Neuronal stem cell (in vitro differentiated cells): ENCODE data around the gene ACTN3.

Experiments
- DNase-seq: peaks from one replicate; pipeline ENCODE4 v3.0.0-alpha.2; 2013; ENCODE audit warnings: low spot score
- H2AFZ ChIP-seq: one replicate; pipeline ENCODE4 v1.6.1; 2013; ENCODE audit warnings: mild to moderate bottlenecking, low read length, inconsistent platforms
- H2AK5ac ChIP-seq: 2 replicates; pipeline ENCODE4 v1.6.1; 2013; ENCODE audit warnings: low read depth, mild to moderate bottlenecking, inconsistent platforms, low read length, moderate library complexity, mixed read lengths
- H2BK120ac ChIP-seq: 2 replicates; pipeline ENCODE4 v1.6.1; 2013; ENCODE audit warnings: low read depth, mild to moderate bottlenecking, inconsistent platforms, low read length, moderate library complexity, mixed read lengths
- H2BK12ac ChIP-seq: one replicate; pipeline ENCODE4 v1.6.1; 2013; ENCODE audit warnings: low read length, inconsistent platforms
- H2BK15ac ChIP-seq: 2 replicates; pipeline ENCODE4 v1.6.1; 2013; ENCODE audit warnings: mild to moderate bottlenecking, low read length, inconsistent platforms, mixed read lengths
- H2BK5ac ChIP-seq: one replicate; pipeline ENCODE4 v1.6.1; 2013; ENCODE audit warnings: inconsistent platforms, mild to moderate bottlenecking, low read length, moderate library complexity
- H3K14ac ChIP-seq: one replicate; pipeline ENCODE4 v1.6.1; 2013; ENCODE audit warnings: low read length, inconsistent platforms
- H3K18ac ChIP-seq: 2 replicates; pipeline ENCODE4 v1.6.1; 2013; ENCODE audit warnings: low read length, inconsistent platforms
- H3K23ac ChIP-seq: 2 replicates; pipeline ENCODE4 v1.6.1; 2013; ENCODE audit warnings: low read depth, mild to moderate bottlenecking, mixed read lengths, low read length, inconsistent platforms; ENCODE audit not compliant: poor library complexity
- H3K27ac ChIP-seq: replicated peaks from 3 replicates; pipeline ENCODE4 v1.5.1; 2013; ENCODE audit warnings: low read length, inconsistent platforms
- H3K27me3 ChIP-seq, 3 experiments: 2 replicates each; pipeline ENCODE4 v1.6.1; 2013; ENCODE audit warnings: low read length in 3 of 3, mild to moderate bottlenecking in 2 of 3, inconsistent platforms in 1 of 3, low read depth in 1 of 3, mixed read lengths in 1 of 3, moderate library complexity in 1 of 3; ENCODE audit not compliant: control insufficient read depth in 3 of 3, insufficient read depth in 3 of 3
- H3K36me3 ChIP-seq, 2 donors: replicated peaks in 1 of 2; 2 replicates each; pipeline ENCODE4 v1.6.1; 2013; ENCODE audit warnings: low read length in 2 of 2; ENCODE audit not compliant: control insufficient read depth in 2 of 2, insufficient read depth in 2 of 2
- H3K4ac ChIP-seq: 2 replicates; pipeline ENCODE4 v1.6.1; 2013; ENCODE audit warnings: inconsistent platforms, mild to moderate bottlenecking, low read length, moderate library complexity
- H3K4me1 ChIP-seq, 2 donors: 1 replicate in 1 of 2; 2 replicates in 1 of 2; pipeline ENCODE4 v1.6.1; 2013; ENCODE audit warnings: low read length in 2 of 2, low read depth in 1 of 2; ENCODE audit not compliant: control insufficient read depth in 2 of 2, insufficient read depth in 1 of 2
- H3K4me2 ChIP-seq: one replicate; pipeline ENCODE4 v1.6.1; 2013; ENCODE audit warnings: mild to moderate bottlenecking, low read length, inconsistent platforms; ENCODE audit not compliant: insufficient read depth, poor library complexity, severe bottlenecking
- H3K4me3 ChIP-seq, 2 donors: 2 replicates each; pipeline ENCODE4 v1.5.1; 2013; ENCODE audit warnings: low read length in 2 of 2, mild to moderate bottlenecking in 2 of 2, inconsistent platforms in 1 of 2, moderate library complexity in 1 of 2
- H3K79me1 ChIP-seq: one replicate; pipeline ENCODE4 v1.6.1; 2013; ENCODE audit warnings: low read depth, mild to moderate bottlenecking, inconsistent platforms, low read length, moderate library complexity
- H3K9ac ChIP-seq: one replicate; pipeline ENCODE4 v1.6.1; 2013; ENCODE audit warnings: mild to moderate bottlenecking, low read depth, low read length, inconsistent platforms; ENCODE audit not compliant: poor library complexity
- H3K9me3 ChIP-seq, 2 donors: replicated peaks in 1 of 2; 2 replicates each; pipeline versions ENCODE3 to v1.6.1; 2013; ENCODE audit warnings: low read length in 2 of 2, mild to moderate bottlenecking in 2 of 2, inconsistent platforms in 1 of 2, low read depth in 1 of 2, mixed read lengths in 1 of 2, moderate library complexity in 1 of 2; ENCODE audit not compliant: control insufficient read depth in 2 of 2, insufficient read depth in 1 of 2
- H4K8ac ChIP-seq: one replicate; pipeline ENCODE4 v1.6.1; 2013; ENCODE audit warnings: low read depth, mild to moderate bottlenecking, inconsistent platforms, low read length, moderate library complexity
- H4K91ac ChIP-seq: one replicate; pipeline ENCODE4 v1.6.1; 2013; ENCODE audit warnings: low read length, low read depth, mild to moderate bottlenecking, inconsistent platforms; ENCODE audit not compliant: poor library complexity
- WGBS, 2 donors: extraction: QIAGEN DNeasy Blood & Tissue Kit; methylation state at CpG; one replicate each; pipeline ENCODE4 v1.1.7; 2013; ENCODE audit warnings: missing lambda C conversion rate in 2 of 2, mixed read lengths in 1 of 2; ENCODE audit not compliant: insufficient read length in 2 of 2, insufficient replicate concordance in 1 of 2; ENCODE audit errors: extremely low coverage in 2 of 2; 5-methylcytosine and 5-hydroxymethylcytosine counted together

The ACTN3 gene

DNA sequence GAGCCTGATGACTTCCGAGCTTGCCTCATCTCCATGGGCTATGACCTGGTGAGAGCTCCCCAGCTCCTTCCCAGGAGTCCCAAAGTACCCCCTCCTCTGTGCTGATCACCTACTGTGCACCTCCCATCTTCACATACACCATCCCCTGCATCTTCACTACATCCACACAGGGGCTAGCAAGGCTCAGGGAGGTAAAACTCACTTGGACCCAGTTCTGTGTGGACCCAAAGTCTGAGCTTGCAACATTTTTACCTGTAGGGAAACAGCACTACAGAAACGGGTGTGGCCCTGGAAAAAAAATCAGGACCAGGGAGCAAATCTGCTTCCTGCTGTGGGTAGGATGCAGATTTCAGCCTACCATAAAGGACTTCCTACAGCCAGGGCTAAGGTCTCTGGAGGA lies 15.6 kb downstream of the ACTN3 start:
- Histone ChIP-seq H3K4me1 (peaks cover 0 to 3% of the 10 kb centered on the region in 2 donors), H2BK120ac (no peak overlapping the region), H2AFZ (no peak overlapping the region), H2BK15ac (no peak overlapping the region), H3K79me1 (no peaks in the 10 kb centered on the region), H4K8ac (no peak overlapping the region), H3K9me3 (no peaks in the 10 kb centered on the region), H3K27me3 (peaks cover 0 to 6% (median 0%) of the 10 kb centered on the region in 3 experiments), H2BK12ac (no peak overlapping the region), H2BK5ac (no peak overlapping the region), H3K27ac (no peak overlapping the region), H3K18ac (no peak overlapping the region), H3K14ac (no peak overlapping the region), H3K23ac (peak overlapping the region; percentile 27), H2AK5ac (no peak overlapping the region), H3K9ac (no peak overlapping the region), H3K36me3 (peaks cover 0 to 4% of the 10 kb centered on the region in 2 donors), H3K4me3 (no peak overlapping the region), H4K91ac (no peak overlapping the region), H3K4me2 (no peak overlapping the region), H3K4ac (no peak overlapping the region)
- no CpG with 5 or more reads among the region's 2 CpGs for WGBS, 2 donors
- DNase-seq = no peak

DNA sequence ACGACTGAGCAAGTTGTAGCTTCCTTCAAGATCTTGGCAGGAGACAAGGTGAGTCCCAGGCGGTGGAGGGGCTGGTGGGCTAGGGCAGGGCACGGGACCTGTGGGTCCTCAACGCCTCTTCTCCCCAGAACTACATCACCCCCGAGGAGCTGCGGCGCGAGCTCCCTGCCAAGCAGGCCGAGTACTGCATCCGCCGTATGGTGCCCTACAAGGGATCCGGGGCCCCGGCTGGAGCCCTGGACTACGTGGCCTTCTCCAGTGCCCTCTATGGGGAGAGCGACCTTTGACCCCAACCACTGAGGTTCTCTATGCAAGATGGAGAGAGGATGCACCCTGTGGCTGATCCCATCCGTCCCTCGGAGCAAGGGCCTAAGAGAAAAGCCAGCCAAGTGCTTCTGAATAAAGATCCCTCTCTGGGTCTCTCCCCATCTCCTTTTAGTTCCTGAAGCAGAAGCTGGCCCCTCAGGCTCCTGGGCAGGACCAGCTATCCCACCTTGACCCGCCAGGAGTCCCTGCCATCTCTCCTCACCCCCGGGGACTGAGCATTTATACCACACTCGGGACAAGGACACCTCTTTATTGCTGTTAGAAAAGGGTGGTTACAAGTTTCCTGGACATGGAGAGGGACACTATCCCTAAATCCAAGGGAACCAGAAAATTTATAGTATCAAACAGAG lies 16.3 kb downstream of the ACTN3 start:
- WGBS, 2 donors = no CpG with 5 or more reads among the region's 20 CpGs

DNA sequence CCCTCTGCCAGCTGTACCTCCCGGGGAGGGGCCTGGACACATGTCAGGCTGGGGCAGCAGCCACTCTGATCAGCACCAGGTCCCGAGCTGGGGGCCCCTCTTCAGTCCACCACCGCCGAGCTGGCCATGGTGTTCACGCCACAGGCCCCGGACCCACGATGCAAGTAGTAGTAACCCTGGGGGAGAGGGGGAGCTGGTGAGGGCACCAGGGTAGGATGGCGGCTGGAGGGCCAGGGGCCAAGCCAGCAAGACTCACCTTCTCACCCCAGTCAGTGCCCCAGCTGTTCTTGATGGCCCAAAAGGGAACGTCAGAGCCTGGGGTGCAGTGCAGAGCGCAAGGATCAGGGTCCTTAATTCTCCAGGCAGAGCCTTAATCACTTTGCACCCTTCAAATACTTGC lies 17.1 kb downstream of the ACTN3 start:
- no peak overlapping the region for H4K8ac ChIP-seq

More for the DNA sequence above, 16.3 kb downstream of the ACTN3 start:
- no peak overlapping the region for H2BK5ac ChIP-seq
- no peak overlapping the region for H3K4me2 ChIP-seq
- peaks cover 0 to 4% of the 10 kb centered on the region in 2 donors for H3K36me3 ChIP-seq
- H3K23ac ChIP-seq = no peak overlapping the region
- H4K91ac ChIP-seq = no peak overlapping the region
- no peak overlapping the region for H3K9ac ChIP-seq
- H2BK120ac ChIP-seq = no peak overlapping the region
- DNase-seq = no peak
- no peak overlapping the region for H2AFZ ChIP-seq
- no peaks in the 10 kb centered on the region for H3K79me1 ChIP-seq
- H3K4me3 ChIP-seq = no peak overlapping the region
- H2BK15ac ChIP-seq = no peak overlapping the region
- H3K27ac ChIP-seq = no peak overlapping the region
- H2BK12ac ChIP-seq = no peak overlapping the region
- H3K4ac ChIP-seq = no peak overlapping the region
- H3K18ac ChIP-seq = no peak overlapping the region
- H4K8ac ChIP-seq = no peak overlapping the region
- H3K27me3 ChIP-seq = peaks cover 0 to 6% (median 0%) of the 10 kb centered on the region in 3 experiments
- no peak overlapping the region for H3K14ac ChIP-seq
- H3K9me3 ChIP-seq = no peaks in the 10 kb centered on the region
- no peak overlapping the region for H2AK5ac ChIP-seq
- H3K4me1 ChIP-seq = peaks cover 0 to 3% of the 10 kb centered on the region in 2 donors

DNA sequence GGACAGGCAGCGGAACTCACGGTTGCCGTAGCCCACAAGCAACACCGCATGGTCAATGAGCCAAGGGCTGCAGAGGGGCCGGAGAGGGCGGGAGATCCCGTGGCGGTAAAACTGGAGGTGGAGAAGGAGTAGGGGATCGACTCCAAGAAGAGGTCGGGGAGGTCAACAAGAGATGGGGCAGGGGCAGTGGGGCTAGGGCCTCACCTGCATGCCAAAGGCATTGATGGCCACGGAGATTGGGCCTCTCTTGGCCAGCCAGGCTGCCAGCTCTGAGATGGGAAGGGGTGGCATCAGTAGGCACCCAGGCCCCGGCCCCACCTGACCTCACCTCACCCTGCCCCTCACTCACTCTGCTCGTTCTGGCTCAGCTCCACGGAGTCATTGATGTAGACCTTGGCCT lies 17.8 kb downstream of the ACTN3 start:
- Histone ChIP-seq H3K27me3 (peaks cover 0 to 6% (median 0%) of the 10 kb centered on the region in 3 experiments), H3K4ac (peak overlapping the region; percentile 6), H3K4me1 (peaks cover 0 to 3% of the 10 kb centered on the region in 2 donors), H2BK5ac (peak overlapping the region; percentile 48), H4K91ac (no peak overlapping the region), H3K9ac (no peak overlapping the region), H2AK5ac (no peak overlapping the region), H3K18ac (peak overlapping the region; percentile 5), H3K36me3 (peaks cover 0 to 4% of the 10 kb centered on the region in 2 donors), H3K4me3 (no peak overlapping the region), H2BK12ac (no peak overlapping the region), H3K14ac (no peak overlapping the region), H3K9me3 (no peaks in the 10 kb centered on the region), H3K79me1 (no peaks in the 10 kb centered on the region), H2BK120ac (no peak overlapping the region), H3K23ac (peak overlapping the region; percentile 97), H4K8ac (no peak overlapping the region), H3K27ac (no peak overlapping the region), H3K4me2 (no peak overlapping the region), H2AFZ (no peak overlapping the region), H2BK15ac (peak overlapping the region; percentile 6)
- WGBS, 2 donors = no CpG with 5 or more reads among the region's 14 CpGs
- DNase-seq = no peak

More for the DNA sequence above, 17.1 kb downstream of the ACTN3 start:
- no peak overlapping the region for H3K27ac ChIP-seq
- peak overlapping the region; percentile 38 for H3K14ac ChIP-seq
- H3K18ac ChIP-seq = no peak overlapping the region
- peaks cover 0 to 3% of the 10 kb centered on the region in 2 donors for H3K4me1 ChIP-seq
- H2BK15ac ChIP-seq = no peak overlapping the region
- H3K9ac ChIP-seq = no peak overlapping the region
- no peaks in the 10 kb centered on the region for H3K9me3 ChIP-seq
- no peak overlapping the region for H3K4me2 ChIP-seq
- H2BK120ac ChIP-seq = no peak overlapping the region
- no peak overlapping the region for H3K4me3 ChIP-seq
- peak overlapping the region; percentile 43 for H3K23ac ChIP-seq
- WGBS, 2 donors = no CpG with 5 or more reads among the region's 10 CpGs
- DNase-seq = no peak
- H3K79me1 ChIP-seq = no peaks in the 10 kb centered on the region
- peak overlapping the region; percentile 41 for H2BK12ac ChIP-seq
- H3K27me3 ChIP-seq = peaks cover 0 to 6% (median 0%) of the 10 kb centered on the region in 3 experiments
- H4K91ac ChIP-seq = no peak overlapping the region
- H3K4ac ChIP-seq = no peak overlapping the region
- H2AFZ ChIP-seq = no peak overlapping the region
- no peak overlapping the region for H2AK5ac ChIP-seq
- H3K36me3 ChIP-seq = peaks cover 0 to 4% of the 10 kb centered on the region in 2 donors
- peak overlapping the region; percentile 48 for H2BK5ac ChIP-seq
